K562 (cell line): ENCODE results near the gene ZSWIM8. TPM values are rescaled to one million over a fixed set of nuclear protein-coding genes. Genes with fewer than 3 reads are reported as not detected.
A peak's percentile ranks its signal among the peaks of the same experiment; 100 is the strongest.

Experiments used
- ATAC-seq: fragments of 200-7000 bp; cut with Tn5 transposase; 3 replicates; pipeline ENCODE4 v1.9.1; 2020; ENCODE audit warnings: moderate library complexity
- BruUV-seq: library from RNA; stranded (reverse); fragments of 400-500 nt; replicated peaks from 2 replicates; lab custom pipeline; 2021; lab: Mats Ljungman, UMichigan
- CTCF ChIA-PET: fragments of 300-600 bp; formaldehyde crosslinking; extraction: SDS; loops from one replicate; lab custom pipeline; 2021; ENCODE audit warnings: low intra/inter-chr PET ratio; lab: Yijun Ruan, JAX
- POLR2A ChIA-PET: fragments of 300-600, 350-650 bp; sonication (Branson Sonifier 250); formaldehyde crosslinking; extraction: SDS; loops from one replicate; lab custom pipeline; 2021; ENCODE audit warnings: antibody characterized with exemption, inconsistent platforms; lab: Yijun Ruan, JAX
- DNase-seq, 4 experiments: peaks; one replicate each; pipeline versions ENCODE4 v3.0.0 to v3.0.0-alpha.2; 2011 to 2018; ENCODE audit warnings: low spot score in 3 of 4, mixed read lengths in 3 of 4; ENCODE audit errors: extremely low read depth in 1 of 4
- FAIRE-seq: peaks from 2 replicates; lab custom pipeline; 2011; peaks lifted over from hg19 to GRCh38; lab: Jason Lieb, UNC
- H2AFZ ChIP-seq: 2 replicates; pipeline ENCODE4 v1.6.0; 2011; ENCODE audit warnings: low read depth, low read length, control low read depth, inconsistent platforms
- H3K27ac ChIP-seq: fragments of 200-600 bp; 3 replicates; pipeline ENCODE4 v1.8.0; 2011; ENCODE audit warnings: low read depth, mild to moderate bottlenecking, control low read depth, inconsistent platforms, low read length, moderate library complexity, mixed read lengths; ENCODE audit errors: extremely low read depth
- H3K27me3 ChIP-seq, 2 experiments: fragments of 300-600 bp in 1 of 2; 2 replicates in 1 of 2; 3 replicates in 1 of 2; pipeline versions ENCODE4 v1.6.0 to v1.8.0; 2011; ENCODE audit warnings: inconsistent platforms in 2 of 2, low read length in 2 of 2, mild to moderate bottlenecking in 1 of 2, mixed read lengths in 1 of 2, moderate library complexity in 1 of 2; ENCODE audit not compliant: control insufficient read depth in 2 of 2, insufficient read depth in 2 of 2
- H3K36me3 ChIP-seq: fragments of 300-600 bp; 3 replicates; pipeline ENCODE4 v1.8.0; 2011; ENCODE audit warnings: mild to moderate bottlenecking, low read length, inconsistent platforms; ENCODE audit not compliant: control insufficient read depth, insufficient read depth
- H3K4me1 ChIP-seq, 2 experiments: fragments of 200-600 bp in 1 of 2; replicated peaks in 1 of 2; 2 replicates in 1 of 2; 3 replicates in 1 of 2; pipeline versions ENCODE4 v1.5.1 to v1.8.0; 2011; ENCODE audit warnings: inconsistent platforms in 2 of 2, low read length in 2 of 2, mild to moderate bottlenecking in 1 of 2, mixed read lengths in 1 of 2, moderate library complexity in 1 of 2; ENCODE audit not compliant: control insufficient read depth in 2 of 2, insufficient read depth in 2 of 2
- H3K4me2 ChIP-seq: 2 replicates; pipeline ENCODE4 v1.6.1; 2011; ENCODE audit warnings: low read length, control low read depth, inconsistent platforms, mixed read lengths; ENCODE audit not compliant: insufficient read depth
- H3K4me3 ChIP-seq: fragments of 200-600 bp; sonication (generic), shearing (Covaris generic); 2 replicates; pipeline ENCODE4 v1.5.1; 2016; ENCODE audit warnings: control low read depth, inconsistent platforms
- H3K79me2 ChIP-seq: fragments of 200-600 bp; 3 replicates; pipeline ENCODE4 v1.8.0; 2011; ENCODE audit warnings: low read length, inconsistent platforms; ENCODE audit not compliant: control insufficient read depth, insufficient read depth
- H3K9ac ChIP-seq, 2 experiments: 2 replicates each; pipeline versions ENCODE4 v1.6.0 to v1.6.1; 2011; ENCODE audit warnings: low read depth in 2 of 2, low read length in 2 of 2, control low read depth in 1 of 2, inconsistent platforms in 1 of 2, mild to moderate bottlenecking in 1 of 2, mixed read lengths in 1 of 2; ENCODE audit not compliant: insufficient read depth in 1 of 2
- H3K9me1 ChIP-seq: one replicate; pipeline ENCODE4 v1.6.0; 2011; ENCODE audit warnings: inconsistent platforms, mild to moderate bottlenecking, low read length, moderate library complexity; ENCODE audit not compliant: control insufficient read depth, insufficient read depth
- H3K9me3 ChIP-seq: replicated peaks from 2 replicates; pipeline ENCODE4 v1.5.1; 2011; ENCODE audit warnings: low read depth, low read length, inconsistent platforms; ENCODE audit not compliant: control insufficient read depth, insufficient read depth
- H4K20me1 ChIP-seq: replicated peaks from 2 replicates; pipeline ENCODE4 v1.6.1; 2011; ENCODE audit warnings: low read length, inconsistent platforms, mixed read lengths; ENCODE audit not compliant: control insufficient read depth, insufficient read depth
- CTCF ChIP-seq, 3 experiments: IDR thresholded peaks in 2 of 3; conservative IDR thresholded peaks in 1 of 3; 2 replicates each; pipeline ENCODE4 v1.5.1; 2011 to 2012; ENCODE audit warnings: low read length in 3 of 3, mild to moderate bottlenecking in 3 of 3, control low read depth in 2 of 3, improper control_type of control experiment in 1 of 3, inconsistent platforms in 1 of 3, low read depth in 1 of 3, mixed read lengths in 1 of 3, moderate library complexity in 1 of 3; ENCODE audit not compliant: insufficient read depth in 2 of 3
- HMG20B ChIP-seq: fragments of 250-450 bp; sonication (Bioruptor Pico); IDR thresholded peaks from 2 replicates; pipeline ENCODE4 v1.5.0; 2021; ENCODE audit warnings: mild to moderate bottlenecking
- NR1H2 ChIP-seq: sonication (generic); formaldehyde crosslinking; IDR thresholded peaks from 2 replicates; pipeline ENCODE4 v1.4.0; 2020; ENCODE audit warnings: mild to moderate bottlenecking, missing genetic modification reagents
- POLR2G ChIP-seq: fragments of 200-400 bp; formaldehyde crosslinking; IDR thresholded peaks from 2 replicates; pipeline ENCODE4 v1.6.1; 2017; ENCODE audit warnings: low read depth, mild to moderate bottlenecking, antibody characterized with exemption, low read length, moderate library complexity
- RBFOX2 ChIP-seq: fragments of 200-400 bp; formaldehyde crosslinking; IDR thresholded peaks from 2 replicates; pipeline ENCODE4 v1.6.1; 2017; ENCODE audit warnings: low read depth, mild to moderate bottlenecking, low read length, moderate library complexity
- RBM14 ChIP-seq: fragments of 200-400 bp; formaldehyde crosslinking; IDR thresholded peaks from 2 replicates; pipeline ENCODE4 v1.6.1; 2018; ENCODE audit warnings: low read depth, mild to moderate bottlenecking, low read length, moderate library complexity, borderline replicate concordance; ENCODE audit not compliant: insufficient read depth
- TEAD4 ChIP-seq, 2 experiments: sonication (generic) in 1 of 2; formaldehyde crosslinking in 1 of 2; IDR thresholded peaks; 2 replicates each; pipeline versions ENCODE4 v1.6.1 to v1.8.0; 2012 to 2022; ENCODE audit warnings: borderline replicate concordance in 1 of 2, inconsistent platforms in 1 of 2, low read length in 1 of 2, mild to moderate bottlenecking in 1 of 2, missing genetic modification reagents in 1 of 2
- WGBS: fragments of 100-300 bp; shearing (Covaris generic); methylation state at CpG from one replicate; pipeline ENCODE4 v1.1.6; 2016; ENCODE audit warnings: low coverage, mixed read lengths; ENCODE audit not compliant: insufficient coverage; ENCODE audit errors: missing lambda C conversion rate; 5-methylcytosine and 5-hydroxymethylcytosine counted together
- in situ Hi-C: fragments of 300-500 bp; cut with MboI; formaldehyde crosslinking; loops from 4 replicates; pipeline ENCODE4 v1.15.0; 2018; ENCODE audit warnings: inconsistent platforms, mixed read lengths
- intact Hi-C: fragments of 100-400 bp; cut with micrococcal nuclease; formaldehyde crosslinking; loops from 2 replicates; pipeline ENCODE4 v1.14.2; 2022
- polyA plus RNA-seq, 8 experiments: library from polyadenylated mRNA; depleted of rRNA in 4 of 8; stranded (reverse) in 5 of 8; unstranded in 3 of 8; fragments of >200 nt; fragmentation: Nextera tagmentation in 2 of 8; fragmentation: Illumina TruSeq in 1 of 8; extraction: Ambion mirVana in 2 of 8; extraction: Trizol in 1 of 8; gene quantifications; 2 replicates each; pipeline versions ENCODE4 v1.2.1 to v1.2.3, GENCODE V29; 2011 to 2014; ENCODE audit warnings: inconsistent platforms in 1 of 8, missing spikeins in 1 of 8
- total RNA-seq, 7 experiments: library from RNA; depleted of rRNA in 6 of 7; stranded (reverse); fragments of >200 nt in 6 of 7; fragmentation: Illumina TruSeq in 2 of 7; extraction: Trizol in 2 of 7; gene quantifications; 2 replicates each; pipeline versions ENCODE4 v1.2.1 to v1.2.3, GENCODE V29; 2011 to 2021; ENCODE audit warnings: low replicate concordance in 1 of 7
- TF ChIP-seq, protein P1 (sequence below): sonication (generic); formaldehyde crosslinking; IDR thresholded peaks from 2 replicates; pipeline ENCODE4 v1.8.0; 2022; ENCODE audit warnings: missing genetic modification reagents, mild to moderate bottlenecking, moderate library complexity, borderline replicate concordance

The ZSWIM8 gene
- total and polyA plus RNA-seq, 9 of the 15 experiments (the other 6 are each of a cell fraction or from before 2014, with no cell fraction given): 5.6 to 47.8 (median 26.7) TPM

DNA sequence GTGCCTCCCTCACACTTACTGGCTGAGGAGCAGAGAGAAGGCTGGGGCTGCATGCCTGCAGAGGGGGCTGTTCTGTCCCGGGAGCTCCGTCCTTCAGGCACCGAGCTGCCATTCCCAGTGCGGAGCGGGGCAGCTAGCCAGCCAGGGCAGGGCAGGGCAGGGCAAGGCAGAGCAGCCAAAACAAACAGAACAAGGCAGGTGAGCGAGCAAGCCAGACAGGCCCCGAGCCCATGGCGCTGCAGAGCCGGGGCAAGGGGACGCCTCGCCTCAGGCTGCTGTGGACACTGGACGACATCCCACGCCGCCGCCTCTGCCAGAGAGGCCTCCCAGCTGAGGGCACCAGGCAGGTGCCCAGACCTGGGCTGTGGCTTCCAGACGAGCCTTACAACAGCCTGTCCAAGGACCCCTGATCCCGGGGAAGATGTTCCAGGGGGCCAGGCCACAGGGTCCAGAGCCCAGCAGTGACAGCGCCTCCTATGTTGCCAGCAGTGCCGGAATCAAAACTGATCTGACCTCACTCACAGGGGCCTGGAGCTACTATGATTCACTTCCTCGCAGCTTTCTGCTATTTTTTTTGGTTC lies 34.2 kb downstream of the ZSWIM8 start:
- Histone ChIP-seq H3K9me3 (no peaks in the 10 kb centered on the region), H2AFZ (no peak overlapping the region), H4K20me1 (no peaks in the 10 kb centered on the region), H3K27me3 (no peaks in the 10 kb centered on the region), H3K4me1 (peaks cover 44 to 48% of the 10 kb centered on the region in 2 experiments), H3K27ac (no peak overlapping the region)
- CTCF ChIA-PET: no interaction called here
- peak in 1 of 4 experiments; percentile 30 for DNase-seq
- intact Hi-C loops: no loop called here
- no peak for TF ChIP-seq TEAD4 (IDR thresholded peaks at IDR 0.05; ENCODE audit: low read length)
- TF ChIP-seq TEAD4 (CRISPR knock-in tag; IDR thresholded peaks at IDR 0.05; ENCODE audit: borderline replicate concordance): peak; percentile 32; the same call in 1 of the 2 replicates
- TF ChIP-seq NR1H2: no peak
- TF ChIP-seq POLR2G: peak; percentile 39
- 0 out of 2 replicates have a peak, but pooled peaks have one; percentile 25 for TF ChIP-seq RBM14
- 0 out of 2 replicates have a peak, but pooled peaks have one; percentile 28 for TF ChIP-seq RBFOX2
- TF ChIP-seq, protein P1, sequence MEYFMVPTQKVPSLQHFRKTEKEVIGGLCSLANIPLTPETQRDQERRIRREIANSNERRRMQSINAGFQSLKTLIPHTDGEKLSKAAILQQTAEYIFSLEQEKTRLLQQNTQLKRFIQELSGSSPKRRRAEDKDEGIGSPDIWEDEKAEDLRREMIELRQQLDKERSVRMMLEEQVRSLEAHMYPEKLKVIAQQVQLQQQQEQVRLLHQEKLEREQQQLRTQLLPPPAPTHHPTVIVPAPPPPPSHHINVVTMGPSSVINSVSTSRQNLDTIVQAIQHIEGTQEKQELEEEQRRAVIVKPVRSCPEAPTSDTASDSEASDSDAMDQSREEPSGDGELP (CRISPR knock-in tag): 0 out of 2 replicates have a peak, but pooled peaks have one; percentile 7
- TF ChIP-seq HMG20B (CRISPR knock-in tag): no peak
- peak in 2 of 3 experiments; percentile 9 to 11; a peak in 2 of 6 replicates for TF ChIP-seq CTCF (IDR thresholded peaks at IDR 0.05 in 2 of 3, conservative IDR thresholded peaks at IDR 0.05 in 1 of 3; ENCODE audit: insufficient read depth in 2 of 3, low read depth in 1 of 3, low read length in 3 of 3)
- TF ChIP-seq, all 486 proteins: peak for 6
- POLR2A ChIA-PET: interaction anchor here (0.6 to 1.5 kb wide), 8 partner anchors 9 to 184 kb away, joined by 3 to 7 read pairs (median 3); no protein-coding TSS in a partner anchor
- peaks cover 40% of the 10 kb centered on the region; the same call in 2 of the 3 replicates for H3K36me3 ChIP-seq
- H3K9me1 ChIP-seq: no peaks in the 10 kb centered on the region
- in situ Hi-C loops: no loop called here
- BruUV-seq: no TSS peak
- H3K4me2 ChIP-seq: no peak overlapping the region
- no peak overlapping the region for H3K4me3 ChIP-seq
- H3K79me2 ChIP-seq: no peaks in the 10 kb centered on the region; the same call in 2 of the 3 replicates
- FAIRE-seq (no peak), ATAC-seq (0 out of 3 replicates have a peak, but pooled peaks have one; percentile 10)
- WGBS: 93% methylated on average over 20 of the region's 20 CpGs
- peak overlapping the region in 1 of 2 experiments; percentile 76; a peak in 2 of 4 replicates for H3K9ac ChIP-seq
